ENCODE measurements around the gene ZDHHC20. TPM values are rescaled to one million over a fixed set of nuclear protein-coding genes. Genes with fewer than 3 reads are reported as not detected.

Gene ZDHHC20
- total RNA-seq, 1 donor from 2014 or later = 72.5 TPM

DNA sequence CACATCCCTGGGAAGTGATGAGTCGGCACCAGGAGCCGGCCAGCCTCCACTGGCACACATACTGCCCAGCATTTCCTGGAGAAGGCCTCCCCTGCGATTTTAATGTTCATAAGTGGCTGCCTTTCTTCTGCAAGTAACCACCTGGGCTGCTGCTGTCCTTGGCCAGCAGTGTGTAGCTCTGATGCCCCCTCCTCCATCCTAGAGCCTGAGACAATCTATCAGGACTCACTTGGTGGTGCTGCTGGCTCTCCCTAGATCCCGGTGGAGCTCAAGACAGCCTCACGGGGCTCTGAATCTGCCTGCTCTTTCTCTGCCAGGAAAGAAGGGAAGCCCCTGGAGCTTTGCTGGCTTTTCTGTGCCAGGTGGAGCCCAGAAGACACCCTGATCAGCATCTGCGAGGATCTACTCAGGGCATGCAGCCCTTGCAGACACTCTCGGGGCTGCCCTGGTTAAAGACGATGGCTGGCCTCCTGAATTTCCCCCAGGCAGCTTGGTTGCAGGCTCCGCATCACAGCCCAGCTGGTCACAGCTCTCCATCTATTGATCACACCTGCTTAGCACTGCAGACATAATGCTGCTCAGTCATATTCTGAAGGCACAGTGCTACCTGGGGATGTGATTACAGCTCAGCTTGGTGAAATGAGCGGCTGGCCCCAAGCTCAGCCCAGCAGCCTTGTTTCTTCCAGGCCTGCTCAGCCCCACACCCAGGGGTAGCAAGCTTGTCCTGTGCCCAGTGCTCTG is 122.3 kb downstream of the ZDHHC20 start:
- H3K4me3 Mint-ChIP-seq (ENCODE audit: unreplicated experiment) = no peak overlapping the region
- peaks cover 12% of the 10 kb centered on the region for H3K27me3 Mint-ChIP-seq (ENCODE audit: unreplicated experiment)
- H3K9me3 Mint-ChIP-seq (ENCODE audit: unreplicated experiment) = no peaks in the 10 kb centered on the region
- no peak for DNase-seq (ENCODE audit: low spot score)
- no peak for TF ChIP-seq CTCF (IDR thresholded peaks at IDR 0.05; ENCODE audit: unreplicated experiment)
- H3K36me3 Mint-ChIP-seq (ENCODE audit: low read depth, unreplicated experiment) = peaks cover 4% of the 10 kb centered on the region
- H3K4me1 Mint-ChIP-seq (ENCODE audit: unreplicated experiment) = peaks cover 20% of the 10 kb centered on the region
- no peak overlapping the region for H3K27ac Mint-ChIP-seq (ENCODE audit: unreplicated experiment)

- no peak overlapping the region for H3K4me3 Mint-ChIP-seq (ENCODE audit: unreplicated experiment)
- H3K9me3 Mint-ChIP-seq (ENCODE audit: unreplicated experiment) = no peaks in the 10 kb centered on the region
- H3K27me3 Mint-ChIP-seq (ENCODE audit: unreplicated experiment) = peaks cover 9% of the 10 kb centered on the region
Observed at GRCh38 chr13:21333186-21333585, 125.9 kb downstream of the ZDHHC20 start.

DNA sequence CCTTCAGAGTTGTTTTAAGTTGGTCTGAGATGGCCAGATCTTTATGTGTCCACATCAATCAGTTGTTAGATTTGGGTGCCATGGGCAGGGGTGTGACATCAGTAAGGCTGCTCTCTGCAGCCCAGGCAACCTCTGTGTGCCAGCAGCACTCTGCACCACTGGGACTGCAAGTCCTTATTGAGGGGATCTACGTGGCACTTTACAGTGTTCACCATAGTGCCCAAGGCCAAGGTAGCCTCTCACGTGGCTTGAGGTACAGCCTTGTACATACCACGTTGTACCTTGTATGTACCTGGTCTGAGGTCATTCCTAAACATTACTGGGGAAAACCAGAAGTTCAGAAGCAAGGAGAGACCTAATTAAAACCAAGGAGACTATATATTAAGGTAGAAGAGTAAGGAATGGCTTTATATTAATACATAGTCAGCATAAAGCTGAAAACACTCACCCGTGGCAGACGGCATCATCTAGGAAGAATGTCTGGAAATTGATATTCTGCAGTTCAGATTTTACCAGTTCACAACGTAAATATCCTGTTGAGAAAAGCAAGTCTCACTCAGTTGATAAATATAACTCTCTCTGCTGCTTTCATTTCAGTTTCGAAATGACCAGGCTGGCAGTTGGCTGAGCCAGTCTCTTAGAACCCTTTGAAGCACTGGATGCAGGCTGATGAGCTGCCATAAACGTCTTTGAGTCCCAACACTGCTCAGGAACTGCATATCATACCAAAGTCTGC is 128.8 kb downstream of the ZDHHC20 start:
- Mint-ChIP-seq H3K27ac (ENCODE audit: unreplicated experiment) (no peak overlapping the region), H3K9me3 (ENCODE audit: unreplicated experiment) (no peaks in the 10 kb centered on the region), H3K4me1 (ENCODE audit: unreplicated experiment) (peaks cover 8% of the 10 kb centered on the region), H3K4me3 (ENCODE audit: unreplicated experiment) (no peak overlapping the region), H3K27me3 (ENCODE audit: unreplicated experiment) (peaks cover 15% of the 10 kb centered on the region), H3K36me3 (ENCODE audit: low read depth, unreplicated experiment) (peaks cover 8% of the 10 kb centered on the region)
- DNase-seq (ENCODE audit: low spot score) = no peak
- TF ChIP-seq CTCF (IDR thresholded peaks at IDR 0.05; ENCODE audit: unreplicated experiment) = no peak

More at GRCh38 chr13:21333186-21333585, 125.9 kb downstream of the ZDHHC20 start:
- peaks cover 4% of the 10 kb centered on the region for H3K36me3 Mint-ChIP-seq (ENCODE audit: low read depth, unreplicated experiment)
- peaks cover 7% of the 10 kb centered on the region for H3K4me1 Mint-ChIP-seq (ENCODE audit: unreplicated experiment)
- no peak for TF ChIP-seq CTCF (IDR thresholded peaks at IDR 0.05; ENCODE audit: unreplicated experiment)
- no peak for DNase-seq (ENCODE audit: low spot score)
- H3K27ac Mint-ChIP-seq (ENCODE audit: unreplicated experiment) = no peak overlapping the region

- DNase-seq (ENCODE audit: low spot score) = no peak
- H3K27ac Mint-ChIP-seq (ENCODE audit: unreplicated experiment) = no peak overlapping the region
- peaks cover 17% of the 10 kb centered on the region for H3K27me3 Mint-ChIP-seq (ENCODE audit: unreplicated experiment)
- peaks cover 10% of the 10 kb centered on the region for H3K36me3 Mint-ChIP-seq (ENCODE audit: low read depth, unreplicated experiment)
- TF ChIP-seq CTCF (IDR thresholded peaks at IDR 0.05; ENCODE audit: unreplicated experiment) = no peak
- H3K4me3 Mint-ChIP-seq (ENCODE audit: unreplicated experiment) = no peak overlapping the region
- no peaks in the 10 kb centered on the region for H3K9me3 Mint-ChIP-seq (ENCODE audit: unreplicated experiment)
- peaks cover 6% of the 10 kb centered on the region for H3K4me1 Mint-ChIP-seq (ENCODE audit: unreplicated experiment)
Observed at GRCh38 chr13:21328836-21329477, 130.1 kb downstream of the ZDHHC20 start.

All from endothelial cell (in vitro differentiated cells).